Kidney (tissue), 14 donors: Measurements from ENCODE around the gene MICAL2. TPM values are rescaled to one million over a fixed set of nuclear protein-coding genes. Genes with fewer than 3 reads are reported as not detected.

Source experiments
- DNase-seq, 5 donors: peaks; one replicate each; pipeline ENCODE4 v3.0.0-alpha.2; 2013 to 2020
- FAIRE-seq: peaks from 2 replicates; lab custom pipeline; 2012; peaks lifted over from hg19 to GRCh38; lab: Jason Lieb, UNC
- H3K27ac ChIP-seq, 2 donors: one replicate each; pipeline ENCODE4 v1.7.0; 2013; ENCODE audit warnings: low read depth in 2 of 2, low read length in 2 of 2, inconsistent platforms in 1 of 2
- H3K27me3 ChIP-seq: one replicate; pipeline ENCODE4 v1.7.1; 2013; ENCODE audit warnings: low read length, inconsistent platforms; ENCODE audit not compliant: control insufficient read depth, insufficient read depth
- H3K36me3 ChIP-seq, 3 donors: one replicate each; pipeline versions ENCODE4 v1.7.0 to v1.7.1; 2013; ENCODE audit warnings: low read length in 3 of 3, control low read depth in 1 of 3, inconsistent platforms in 1 of 3; ENCODE audit not compliant: insufficient read depth in 3 of 3, control insufficient read depth in 2 of 3
- H3K4me1 ChIP-seq, 3 donors: one replicate each; pipeline versions ENCODE4 v1.7.0 to v1.7.1; 2013; ENCODE audit warnings: low read length in 3 of 3, inconsistent platforms in 1 of 3, low read depth in 1 of 3; ENCODE audit not compliant: control insufficient read depth in 2 of 3, insufficient read depth in 2 of 3
- H3K4me3 ChIP-seq, 3 donors: one replicate each; pipeline versions ENCODE4 v1.7.0 to v1.8.1; 2013; ENCODE audit warnings: low read length in 3 of 3, control low read depth in 1 of 3, inconsistent platforms in 1 of 3
- H3K9ac ChIP-seq, 3 donors: one replicate each; pipeline versions ENCODE4 v1.7.0 to v1.7.1; 2013; ENCODE audit warnings: low read length in 3 of 3, control low read depth in 1 of 3, inconsistent platforms in 1 of 3
- H3K9me3 ChIP-seq, 3 donors: one replicate each; pipeline versions ENCODE4 v1.7.0 to v1.7.1; 2013; ENCODE audit warnings: low read length in 3 of 3, control low read depth in 1 of 3, inconsistent platforms in 1 of 3; ENCODE audit not compliant: control insufficient read depth in 2 of 3, insufficient read depth in 1 of 3
- CTCF ChIP-seq: IDR thresholded peaks from 3 replicates; pipeline ENCODE4 v1.5.1; 2012; ENCODE audit warnings: mild to moderate bottlenecking, moderate library complexity, borderline replicate concordance; ENCODE audit not compliant: insufficient read depth; ENCODE audit errors: extremely low read depth
- intact Hi-C: fragments of 100-400 bp; cut with DNase I; formaldehyde crosslinking; loops from one replicate; pipeline ENCODE4 v1.11.1; 2022
- polyA plus RNA-seq: library from polyadenylated mRNA; stranded (reverse); fragments of 350-450 nt; fragmentation: Illumina TruSeq; extraction: RNeasy Lipid Tissue Mini Kit (QIAGEN cat#74804); gene quantifications from one replicate; pipeline ENCODE4 v1.2.3, GENCODE V29; 2014; ENCODE audit warnings: low read depth, low replicate concordance; ENCODE audit not compliant: insufficient read depth
- total RNA-seq: library from RNA; stranded (reverse); fragmentation: NEBNext Ultra II Directional; extraction: Animal tissue kit (Norgen Biotek cat#: 25700); gene quantifications from one replicate; pipeline ENCODE4 v1.2.1, GENCODE V29; 2021
- donor health status: control.
- donor health status: control.
- donor health status: control.
- donor health status: control.
- donor health status: control.
- donor health status: DM: yes; HTN: yes; CAD: no.
- donor health status: Normal renal cell carcinoma (clear cell type).

Gene MICAL2
- total and polyA plus RNA-seq, 2 donors from 2014 or later = 7.8 to 64.5 TPM

GRCh38 chr11:12202661-12203310 is 92.4 kb downstream of the MICAL2 start:
- Histone ChIP-seq H3K36me3 (no peaks in the 10 kb centered on the region), H3K27me3 (no peaks in the 10 kb centered on the region), H3K27ac (no peak overlapping the region), H3K9ac (no peak overlapping the region), H3K9me3 (no peaks in the 10 kb centered on the region), H3K4me1 (peaks cover 0 to 9% (median 0%) of the 10 kb centered on the region in 3 donors), H3K4me3 (no peak overlapping the region)
- FAIRE-seq = no peak
- no peak for DNase-seq
- no peak for TF ChIP-seq CTCF
- intact Hi-C loops = no loop called here

- no peaks in the 10 kb centered on the region for H3K27me3 ChIP-seq
- no peak overlapping the region for H3K9ac ChIP-seq
- no peak for FAIRE-seq
- TF ChIP-seq CTCF = no peak
- no peaks in the 10 kb centered on the region for H3K36me3 ChIP-seq
- H3K9me3 ChIP-seq = no peaks in the 10 kb centered on the region
- no peak overlapping the region for H3K27ac ChIP-seq
- intact Hi-C loops = no loop called here
- peaks cover 0 to 3% (median 0%) of the 10 kb centered on the region in 3 donors for H3K4me1 ChIP-seq
- H3K4me3 ChIP-seq = no peak overlapping the region
- DNase-seq = no peak
Measured at GRCh38 chr11:12204506-12204905, 94.1 kb downstream of the MICAL2 start.

GRCh38 chr11:12205330-12205729 is 94.9 kb downstream of the MICAL2 start:
- FAIRE-seq (no peak), DNase-seq (no peak)
- no peak overlapping the region for H3K4me3 ChIP-seq
- no peaks in the 10 kb centered on the region for H3K27me3 ChIP-seq
- no peaks in the 10 kb centered on the region for H3K36me3 ChIP-seq
- intact Hi-C loops = no loop called here
- no peaks in the 10 kb centered on the region for H3K9me3 ChIP-seq
- H3K9ac ChIP-seq = no peak overlapping the region
- H3K27ac ChIP-seq = no peak overlapping the region
- H3K4me1 ChIP-seq = no peaks in the 10 kb centered on the region
- TF ChIP-seq CTCF = no peak
